ENCODE results near the gene CABLES2. TPM values are rescaled to one million over a fixed set of nuclear protein-coding genes. Genes with fewer than 3 reads are reported as not detected.
"Not testable (repeated sequence)": the region's sequence is repeated elsewhere in the genome, so short reads cannot be mapped to it uniquely, and the experiment has no call there.

The CABLES2 gene
- total RNA-seq, 1 experiment from 2014 or later = 6.0 TPM

- H3K36me3 ChIP-seq = no peaks in the 10 kb centered on the region
- peak; percentile 32 for DNase-seq
- no peaks in the 10 kb centered on the region for H3K27me3 ChIP-seq
- H3K4me3 ChIP-seq = no peak overlapping the region
- no peaks in the 10 kb centered on the region for H3K9me3 ChIP-seq
Measured at GRCh38 chr20:62441987-62442539, 35.0 kb upstream of the CABLES2 start.

- Histone ChIP-seq H3K4me3 (no peak overlapping the region), H3K9me3 (no peaks in the 10 kb centered on the region), H3K36me3 (no peaks in the 10 kb centered on the region), H3K27me3 (no peaks in the 10 kb centered on the region)
- no peak for DNase-seq
Measured at GRCh38 chr20:62439218-62439617, 32.1 kb upstream of the CABLES2 start.

GRCh38 chr20:62437927-62438326 lies 30.8 kb upstream of the CABLES2 start:
- peak; percentile 27 for DNase-seq
- H3K9me3 ChIP-seq = no peaks in the 10 kb centered on the region
- no peak overlapping the region for H3K4me3 ChIP-seq
- H3K36me3 ChIP-seq = no peaks in the 10 kb centered on the region
- no peaks in the 10 kb centered on the region for H3K27me3 ChIP-seq

GRCh38 chr20:62437496-62437895 lies 30.4 kb upstream of the CABLES2 start:
- no peaks in the 10 kb centered on the region for H3K27me3 ChIP-seq
- no peak for DNase-seq

GRCh38 chr20:62436692-62437091 lies 29.6 kb upstream of the CABLES2 start:
- DNase-seq = no peak
- no peak overlapping the region for H3K4me3 ChIP-seq
- H3K36me3 ChIP-seq = no peaks in the 10 kb centered on the region
- no peaks in the 10 kb centered on the region for H3K9me3 ChIP-seq
- H3K27me3 ChIP-seq = no peaks in the 10 kb centered on the region

More at GRCh38 chr20:62437496-62437895, 30.4 kb upstream of the CABLES2 start:
- Histone ChIP-seq H3K9me3 (no peaks in the 10 kb centered on the region), H3K36me3 (no peaks in the 10 kb centered on the region), H3K4me3 (no peak overlapping the region)

- Histone ChIP-seq H3K4me3 (no peak overlapping the region), H3K9me3 (no peaks in the 10 kb centered on the region), H3K27me3 (no peaks in the 10 kb centered on the region), H3K36me3 (no peaks in the 10 kb centered on the region)
- DNase-seq = no peak
Measured at GRCh38 chr20:62433658-62434497, 26.8 kb upstream of the CABLES2 start.

GRCh38 chr20:62430866-62431447 lies 23.9 kb upstream of the CABLES2 start:
- no peak for DNase-seq
- H3K9me3 ChIP-seq = no peaks in the 10 kb centered on the region
- no peaks in the 10 kb centered on the region for H3K36me3 ChIP-seq
- no peak overlapping the region for H3K4me3 ChIP-seq
- H3K27me3 ChIP-seq = no peaks in the 10 kb centered on the region

GRCh38 chr20:62430311-62430853 lies 23.3 kb upstream of the CABLES2 start:
- Histone ChIP-seq H3K27me3 (no peaks in the 10 kb centered on the region), H3K4me3 (no peak overlapping the region), H3K36me3 (no peaks in the 10 kb centered on the region), H3K9me3 (no peaks in the 10 kb centered on the region)
- DNase-seq = no peak

- no peaks in the 10 kb centered on the region for H3K36me3 ChIP-seq
- H3K9me3 ChIP-seq = no peaks in the 10 kb centered on the region
- H3K27me3 ChIP-seq = no peaks in the 10 kb centered on the region
- H3K4me3 ChIP-seq = no peak overlapping the region
- DNase-seq = peak; percentile 64
Measured at GRCh38 chr20:62429455-62430310, 22.6 kb upstream of the CABLES2 start.

- H3K36me3 ChIP-seq = no peaks in the 10 kb centered on the region
- no peak for DNase-seq
- H3K9me3 ChIP-seq = no peaks in the 10 kb centered on the region
- H3K4me3 ChIP-seq = no peak overlapping the region
- H3K27me3 ChIP-seq = no peaks in the 10 kb centered on the region
Measured at GRCh38 chr20:62428396-62429295, 21.6 kb upstream of the CABLES2 start.

GRCh38 chr20:62428002-62428372 lies 20.9 kb upstream of the CABLES2 start:
- Histone ChIP-seq H3K9me3 (no peaks in the 10 kb centered on the region), H3K36me3 (no peaks in the 10 kb centered on the region), H3K4me3 (no peak overlapping the region), H3K27me3 (no peaks in the 10 kb centered on the region)
- no peak for DNase-seq

- no peaks in the 10 kb centered on the region for H3K36me3 ChIP-seq
- H3K27me3 ChIP-seq = no peaks in the 10 kb centered on the region
- H3K9me3 ChIP-seq = no peaks in the 10 kb centered on the region
- H3K4me3 ChIP-seq = no peak within 1 kb of the TSS
- DNase-seq = no peak
Measured at GRCh38 chr20:62427172-62428001, 20.3 kb upstream of the CABLES2 start, which contains the start of gene RBBP8NL. Gene RBBP8NL, minus strand, starts transcription at chr20:62427539. Its CDS starts 7,892 bp downstream, at chr20:62419647.

- H3K27me3 ChIP-seq = no peaks in the 10 kb centered on the region
- no peaks in the 10 kb centered on the region for H3K9me3 ChIP-seq
- no peak overlapping the region for H3K4me3 ChIP-seq
- no peaks in the 10 kb centered on the region for H3K36me3 ChIP-seq
- DNase-seq = no peak
Measured at GRCh38 chr20:62426699-62427131, 19.6 kb upstream of the CABLES2 start.

- DNase-seq, H3K4me3 ChIP-seq, H3K27me3 ChIP-seq, H3K9me3 ChIP-seq, H3K36me3 ChIP-seq: not testable (repeated sequence)
Measured at GRCh38 chr20:62426059-62426348, 18.9 kb upstream of the CABLES2 start.
